HepG2 (cell line): ENCODE data around the gene HOXA11. TPM values are rescaled to one million over a fixed set of nuclear protein-coding genes. Genes with fewer than 3 reads are reported as not detected.
A peak's percentile ranks its signal among the peaks of the same experiment; 100 is the strongest.

Source experiments
- ATAC-seq: fragments of 200-7000 bp; cut with Tn5 transposase; 3 replicates; pipeline ENCODE4 v1.9.1; 2020; ENCODE audit warnings: mild to moderate bottlenecking, moderate library complexity
- BruUV-seq: library from RNA; stranded (reverse); fragments of 400-500 nt; replicated peaks from 2 replicates; lab custom pipeline; 2021; lab: Mats Ljungman, UMichigan
- CTCF ChIA-PET: fragments of 300-600 bp; formaldehyde crosslinking; extraction: SDS; loops from one replicate; lab custom pipeline; 2021; ENCODE audit warnings: low total read pairs, inconsistent platforms, low intra/inter-chr PET ratio; lab: Yijun Ruan, JAX
- POLR2A ChIA-PET: fragments of 350-600 bp; sonication (Branson Sonifier 250); formaldehyde crosslinking; loops from one replicate; lab custom pipeline; 2020; ENCODE audit warnings: antibody characterized with exemption, inconsistent platforms; lab: Yijun Ruan, JAX
- DNase-seq: peaks from one replicate; pipeline ENCODE4 v3.0.0-alpha.2; 2015; ENCODE audit warnings: low spot score
- FAIRE-seq: peaks from 3 replicates; lab custom pipeline; 2011; peaks lifted over from hg19 to GRCh38; lab: Jason Lieb, UNC
- H2AFZ ChIP-seq: one replicate; pipeline ENCODE4 v1.6.1; 2011; ENCODE audit warnings: low read length, inconsistent platforms
- H3K27ac ChIP-seq: fragments of 300-600 bp; 3 replicates; pipeline ENCODE4 v1.8.0; 2011; ENCODE audit warnings: mixed run types, mild to moderate bottlenecking, mixed read lengths, low read length, inconsistent platforms; ENCODE audit not compliant: insufficient read depth; ENCODE audit errors: extremely low read length
- H3K27me3 ChIP-seq, 2 experiments: fragments of 200-600 bp in 1 of 2; 2 replicates in 1 of 2; 3 replicates in 1 of 2; pipeline versions ENCODE4 v1.6.0 to v1.8.0; 2011; ENCODE audit warnings: low read length in 2 of 2, mild to moderate bottlenecking in 2 of 2, moderate library complexity in 2 of 2, inconsistent platforms in 1 of 2; ENCODE audit not compliant: insufficient read depth in 2 of 2, control insufficient read depth in 1 of 2
- H3K36me3 ChIP-seq, 2 experiments: fragments of 200-600 bp in 1 of 2; replicated peaks in 1 of 2; 2 replicates in 1 of 2; 3 replicates in 1 of 2; pipeline versions ENCODE4 v1.5.1 to v1.8.0; 2011; ENCODE audit warnings: low read length in 2 of 2, inconsistent platforms in 1 of 2; ENCODE audit not compliant: insufficient read depth in 2 of 2, control insufficient read depth in 1 of 2
- H3K4me1 ChIP-seq: 2 replicates; pipeline ENCODE4 v1.5.1; 2012; ENCODE audit warnings: low read length, inconsistent platforms; ENCODE audit not compliant: insufficient read depth
- H3K4me2 ChIP-seq: 2 replicates; pipeline ENCODE4 v1.6.0; 2011; ENCODE audit warnings: low read depth, low read length, inconsistent platforms
- H3K4me3 ChIP-seq, 3 experiments: fragments of 200-600 bp in 1 of 3; sonication (generic), shearing (Covaris generic) in 1 of 3; replicated peaks in 1 of 3; 2 replicates each; pipeline ENCODE4 v1.5.1; 2011 to 2016; ENCODE audit warnings: low read length in 3 of 3, inconsistent platforms in 2 of 3, low read depth in 2 of 3, mild to moderate bottlenecking in 2 of 3, control low read depth in 1 of 3, mixed read lengths in 1 of 3; ENCODE audit not compliant: insufficient read depth in 1 of 3
- H3K79me2 ChIP-seq: one replicate; pipeline ENCODE4 v1.6.1; 2011; ENCODE audit warnings: low read length, inconsistent platforms; ENCODE audit not compliant: insufficient read depth
- H3K9ac ChIP-seq: 2 replicates; pipeline ENCODE4 v1.6.0; 2011; ENCODE audit warnings: mild to moderate bottlenecking, low read depth, low read length, inconsistent platforms; ENCODE audit not compliant: insufficient read depth
- H3K9me3 ChIP-seq: 2 replicates; pipeline ENCODE4 v1.5.1; 2012; ENCODE audit warnings: mild to moderate bottlenecking, low read length
- H4K20me1 ChIP-seq: 2 replicates; pipeline ENCODE4 v1.6.0; 2011; ENCODE audit warnings: inconsistent platforms, mild to moderate bottlenecking, low read length, moderate library complexity; ENCODE audit not compliant: insufficient read depth
- HMG20A ChIP-seq: IDR thresholded peaks from 2 replicates; pipeline ENCODE4 v1.6.1; 2016; ENCODE audit warnings: borderline replicate concordance
- NFE2L2 ChIP-seq: fragments of 150-350 bp; IDR thresholded peaks from 2 replicates; pipeline ENCODE4 v1.6.1; 2014; ENCODE audit warnings: low read length
- NFKBIZ ChIP-seq: IDR thresholded peaks from 2 replicates; pipeline ENCODE4 v1.6.1; 2018; ENCODE audit warnings: missing genetic modification reagents, missing compliant biosample characterization
- RXRA ChIP-seq: sonication (generic); formaldehyde crosslinking; IDR thresholded peaks from 2 replicates; pipeline ENCODE4 v1.5.1; 2020; ENCODE audit warnings: missing genetic modification reagents
- ZNF101 ChIP-seq: sonication (generic); formaldehyde crosslinking; IDR thresholded peaks from 2 replicates; pipeline ENCODE4 v1.4.0; 2020; ENCODE audit warnings: mild to moderate bottlenecking, low read depth, missing genetic modification reagents, borderline replicate concordance
- ZNF460 ChIP-seq: sonication (generic); formaldehyde crosslinking; IDR thresholded peaks from 2 replicates; pipeline ENCODE4 v1.5.1; 2020; ENCODE audit warnings: missing genetic modification reagents, mild to moderate bottlenecking, borderline replicate concordance
- WGBS: methylation state at CpG from one replicate; pipeline ENCODE4 v1.1.6; 2017; ENCODE audit warnings: low lambda C conversion rate; 5-methylcytosine and 5-hydroxymethylcytosine counted together
- in situ Hi-C: cut with HindIII; loops from 2 replicates; pipeline ENCODE4 v1.10.0; 2017; ENCODE audit warnings: low pct_unique_long_range_greater_than_20kb; ENCODE audit not compliant: extremely low pct_ligation_motif_present
- intact Hi-C: fragments of 100-400 bp; cut with micrococcal nuclease; formaldehyde crosslinking; loops from one replicate; pipeline ENCODE4 v1.10.0; 2022; ENCODE audit not compliant: unreplicated experiment
- polyA plus RNA-seq, 8 experiments: library from polyadenylated mRNA; depleted of rRNA in 3 of 8; stranded (reverse) in 7 of 8; unstranded in 1 of 8; fragments of >200 nt; fragmentation: Illumina TruSeq in 4 of 8; extraction: Trizol in 4 of 8; gene quantifications; 2 replicates each; pipeline versions ENCODE4 v1.2.1 to v1.2.3, GENCODE V29; 2011 to 2016; ENCODE audit warnings: low read depth in 4 of 8, missing spikeins in 1 of 8, mixed read lengths in 1 of 8; ENCODE audit not compliant: insufficient read depth in 1 of 8
- total RNA-seq, 5 experiments: library from RNA; depleted of rRNA; stranded (reverse); fragments of >200 nt; fragmentation: Illumina TruSeq; extraction: Trizol; gene quantifications; 2 replicates each; pipeline ENCODE4 v1.2.3, GENCODE V29; 2016; ENCODE audit warnings: low read depth in 1 of 5
- TF ChIP-seq, protein P1 (sequence below): sonication (generic); formaldehyde crosslinking; IDR thresholded peaks from 2 replicates; pipeline ENCODE4 v1.4.0; 2020; ENCODE audit warnings: mild to moderate bottlenecking, missing genetic modification reagents

Gene HOXA11
- total and polyA plus RNA-seq, 2 of the 13 experiments (the other 11 are each of a cell fraction or from before 2014, with no cell fraction given): not detected

DNA sequence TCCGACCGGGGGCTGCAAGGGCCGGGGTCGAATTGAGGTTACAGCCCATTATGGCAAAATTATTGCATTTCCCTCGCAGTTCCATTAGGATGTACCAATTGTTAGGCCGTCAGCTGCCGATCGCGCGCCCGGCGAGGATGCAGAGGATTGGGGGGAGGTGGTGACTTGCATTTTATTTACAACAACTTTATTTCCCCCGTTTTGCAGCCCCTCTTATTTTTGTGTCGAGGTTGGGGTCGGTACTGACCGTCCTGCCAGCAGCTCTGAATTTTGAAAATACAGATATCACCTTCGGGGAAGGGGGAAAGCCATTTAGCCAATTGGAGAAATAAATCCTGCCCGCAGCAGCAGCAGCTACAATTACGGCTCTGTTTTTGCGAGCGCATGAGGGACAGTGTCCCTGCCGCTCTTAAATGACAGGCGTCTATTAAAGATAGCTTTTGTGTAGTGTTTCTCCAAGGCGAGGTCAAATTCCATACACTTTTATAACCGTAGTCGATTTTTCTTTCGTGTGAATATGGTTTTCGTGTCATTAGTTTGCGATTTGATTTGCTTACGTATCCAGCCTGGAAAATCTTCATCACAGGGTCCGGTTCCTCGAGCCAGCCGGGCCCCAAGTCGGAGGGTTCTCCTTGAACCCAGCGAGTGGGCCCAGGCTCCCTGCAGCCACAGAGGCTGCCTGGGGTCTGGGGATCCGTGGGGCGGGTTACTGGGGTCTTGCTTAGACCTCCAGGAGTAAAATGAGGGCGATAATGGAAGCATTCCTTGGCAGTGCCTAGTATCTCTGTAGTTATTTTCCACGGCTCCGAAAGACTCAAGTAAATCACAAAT is 40.9 kb downstream of the HOXA11 start:
- no peak overlapping the region for H3K4me3 ChIP-seq
- no peaks in the 10 kb centered on the region for H3K27me3 ChIP-seq
- peaks cover 21% of the 10 kb centered on the region for H3K4me1 ChIP-seq
- no peak overlapping the region for H2AFZ ChIP-seq
- H3K27ac ChIP-seq: no peak overlapping the region
- no peak overlapping the region for H3K4me2 ChIP-seq
- H3K36me3 ChIP-seq: no peaks in the 10 kb centered on the region; a peak in 2 of 5 replicates
- in situ Hi-C loops: no loop called here
- ChIA-PET POLR2A (interaction anchor here (1.0 to 1.3 kb wide), 3 partner anchors 13 to 48 kb away, joined by 3 to 4 read pairs (median 4); partner anchors contain the start of gene HOXA4), CTCF (interaction anchor here (1.3 to 1.8 kb wide), 3 partner anchors 291 to 458 kb away, joined by 4 to 14 read pairs (median 9); no protein-coding TSS in a partner anchor)
- H4K20me1 ChIP-seq: no peaks in the 10 kb centered on the region
- no peak overlapping the region for H3K9ac ChIP-seq
- no peaks in the 10 kb centered on the region for H3K9me3 ChIP-seq
- no peak for ATAC-seq
- intact Hi-C loops: loop anchor here (5.0 kb wide), 1 partner anchor 767 kb away; no protein-coding TSS in a partner anchor
- TF ChIP-seq RXRA (CRISPR knock-in tag) (0 out of 2 replicates have a peak, but pooled peaks have one; percentile 15), NFKBIZ (no peak), ZNF101 (CRISPR knock-in tag) (no peak), HMG20A (CRISPR knock-in tag) (no peak), ZNF460 (CRISPR knock-in tag) (no peak), NFE2L2 (0 out of 2 replicates have a peak, but pooled peaks have one; percentile 28)
- TF ChIP-seq, protein P1, sequence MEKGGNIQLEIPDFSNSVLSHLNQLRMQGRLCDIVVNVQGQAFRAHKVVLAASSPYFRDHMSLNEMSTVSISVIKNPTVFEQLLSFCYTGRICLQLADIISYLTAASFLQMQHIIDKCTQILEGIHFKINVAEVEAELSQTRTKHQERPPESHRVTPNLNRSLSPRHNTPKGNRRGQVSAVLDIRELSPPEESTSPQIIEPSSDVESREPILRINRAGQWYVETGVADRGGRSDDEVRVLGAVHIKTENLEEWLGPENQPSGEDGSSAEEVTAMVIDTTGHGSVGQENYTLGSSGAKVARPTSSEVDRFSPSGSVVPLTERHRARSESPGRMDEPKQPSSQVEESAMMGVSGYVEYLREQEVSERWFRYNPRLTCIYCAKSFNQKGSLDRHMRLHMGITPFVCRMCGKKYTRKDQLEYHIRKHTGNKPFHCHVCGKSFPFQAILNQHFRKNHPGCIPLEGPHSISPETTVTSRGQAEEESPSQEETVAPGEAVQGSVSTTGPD (CRISPR knock-in tag): no peak
- 77% methylated on average over 32 of the region's 40 CpGs for WGBS
- no TSS peak for BruUV-seq
- no peak for DNase-seq
- peaks cover 2% of the 10 kb centered on the region for H3K79me2 ChIP-seq
- no peak for FAIRE-seq
